ENCODE data around the gene BEND3. TPM values are rescaled to one million over a fixed set of nuclear protein-coding genes. Genes with fewer than 3 reads are reported as not detected.

BEND3 gene
- total and polyA plus RNA-seq, 10 of the 15 experiments (the other 5 are each of a cell fraction or from before 2014, with no cell fraction given), result 1.1 to 9.0 (median 3.6) TPM

GRCh38 chr6:107154131-107154800 is 39.0 kb upstream of the BEND3 start (continued):
- no peak for TF ChIP-seq NKRF (conservative IDR thresholded peaks at IDR 0.05)
- no peak for TF ChIP-seq KLF5 (IDR thresholded peaks at IDR 0.05; ENCODE audit: partially characterized antibody)
- no peak for TF ChIP-seq CUX1 (IDR thresholded peaks at IDR 0.05; ENCODE audit: insufficient replicate concordance, low read depth, low read length)
- TF ChIP-seq ZNF622 (IDR thresholded peaks at IDR 0.05), result no peak
- no peak for TF ChIP-seq PAX5 (IDR thresholded peaks at IDR 0.05; ENCODE audit: borderline replicate concordance, low read depth, low read length)
- TF ChIP-seq, protein P1, sequence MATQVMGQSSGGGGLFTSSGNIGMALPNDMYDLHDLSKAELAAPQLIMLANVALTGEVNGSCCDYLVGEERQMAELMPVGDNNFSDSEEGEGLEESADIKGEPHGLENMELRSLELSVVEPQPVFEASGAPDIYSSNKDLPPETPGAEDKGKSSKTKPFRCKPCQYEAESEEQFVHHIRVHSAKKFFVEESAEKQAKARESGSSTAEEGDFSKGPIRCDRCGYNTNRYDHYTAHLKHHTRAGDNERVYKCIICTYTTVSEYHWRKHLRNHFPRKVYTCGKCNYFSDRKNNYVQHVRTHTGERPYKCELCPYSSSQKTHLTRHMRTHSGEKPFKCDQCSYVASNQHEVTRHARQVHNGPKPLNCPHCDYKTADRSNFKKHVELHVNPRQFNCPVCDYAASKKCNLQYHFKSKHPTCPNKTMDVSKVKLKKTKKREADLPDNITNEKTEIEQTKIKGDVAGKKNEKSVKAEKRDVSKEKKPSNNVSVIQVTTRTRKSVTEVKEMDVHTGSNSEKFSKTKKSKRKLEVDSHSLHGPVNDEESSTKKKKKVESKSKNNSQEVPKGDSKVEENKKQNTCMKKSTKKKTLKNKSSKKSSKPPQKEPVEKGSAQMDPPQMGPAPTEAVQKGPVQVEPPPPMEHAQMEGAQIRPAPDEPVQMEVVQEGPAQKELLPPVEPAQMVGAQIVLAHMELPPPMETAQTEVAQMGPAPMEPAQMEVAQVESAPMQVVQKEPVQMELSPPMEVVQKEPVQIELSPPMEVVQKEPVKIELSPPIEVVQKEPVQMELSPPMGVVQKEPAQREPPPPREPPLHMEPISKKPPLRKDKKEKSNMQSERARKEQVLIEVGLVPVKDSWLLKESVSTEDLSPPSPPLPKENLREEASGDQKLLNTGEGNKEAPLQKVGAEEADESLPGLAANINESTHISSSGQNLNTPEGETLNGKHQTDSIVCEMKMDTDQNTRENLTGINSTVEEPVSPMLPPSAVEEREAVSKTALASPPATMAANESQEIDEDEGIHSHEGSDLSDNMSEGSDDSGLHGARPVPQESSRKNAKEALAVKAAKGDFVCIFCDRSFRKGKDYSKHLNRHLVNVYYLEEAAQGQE (IDR thresholded peaks at IDR 0.05; ENCODE audit: low read depth, low read length), result no peak
- TF ChIP-seq HDGF (IDR thresholded peaks at IDR 0.05), result no peak
- no peak for TF ChIP-seq JUND (IDR thresholded peaks at IDR 0.05; ENCODE audit: low read depth, low read length)

All from GM12878 (cell line).